IMR-90 (cell line): ENCODE data around the gene IARS2. TPM values are rescaled to one million over a fixed set of nuclear protein-coding genes. Genes with fewer than 3 reads are reported as not detected.

Experiments
- ATAC-seq: fragments of 200-7000 bp; cut with Tn5 transposase; 2 replicates; pipeline ENCODE4 v1.9.1; 2020; ENCODE audit warnings: low read depth, mild to moderate bottlenecking, moderate library complexity
- BruUV-seq: library from RNA; stranded (reverse); fragments of 400-500 nt; replicated peaks from 2 replicates; lab custom pipeline; 2021; lab: Mats Ljungman, UMichigan
- CTCF ChIA-PET: fragments of 300-600 bp; formaldehyde crosslinking; extraction: SDS; loops from one replicate; lab custom pipeline; 2021; ENCODE audit warnings: antibody characterized with exemption; lab: Yijun Ruan, JAX
- POLR2A ChIA-PET: fragments of 300-600 bp; sonication (Branson Sonifier 250); formaldehyde crosslinking; loops from one replicate; lab custom pipeline; 2022; ENCODE audit warnings: antibody characterized with exemption; ENCODE audit not compliant: unreplicated experiment; lab: Charles Lee
- DNase-seq: peaks from one replicate; pipeline ENCODE4 v3.0.0; 2013
- H2AFZ ChIP-seq: replicated peaks from 2 replicates; pipeline ENCODE3; 2013; ENCODE audit warnings: low read length, mild to moderate bottlenecking; ENCODE audit not compliant: poor library complexity
- H2AK5ac ChIP-seq: 2 replicates; pipeline ENCODE4 v1.6.1; 2013; ENCODE audit warnings: low read depth, low read length, inconsistent platforms
- H2AK9ac ChIP-seq: replicated peaks from 2 replicates; pipeline ENCODE3; 2013; ENCODE audit warnings: mild to moderate bottlenecking, low read depth, low read length, moderate library complexity; ENCODE audit not compliant: poor library complexity
- H2BK120ac ChIP-seq: 2 replicates; pipeline ENCODE4 v1.6.1; 2013; ENCODE audit warnings: low read depth, low read length, inconsistent platforms
- H2BK15ac ChIP-seq: 3 replicates; pipeline ENCODE4 v1.6.1; 2013; ENCODE audit warnings: low read depth, low read length, inconsistent platforms
- H2BK20ac ChIP-seq: 2 replicates; pipeline ENCODE4 v1.6.1; 2013; ENCODE audit warnings: low read depth, mild to moderate bottlenecking, inconsistent platforms, low read length, moderate library complexity
- H2BK5ac ChIP-seq: 2 replicates; pipeline ENCODE4 v1.6.1; 2013; ENCODE audit warnings: mild to moderate bottlenecking, low read depth, low read length, inconsistent platforms; ENCODE audit not compliant: poor library complexity, severe bottlenecking
- H3K14ac ChIP-seq: replicated peaks from 2 replicates; pipeline ENCODE4 v1.6.1; 2013; ENCODE audit warnings: low read depth, low read length, inconsistent platforms
- H3K18ac ChIP-seq: 2 replicates; pipeline ENCODE4 v1.6.1; 2013; ENCODE audit warnings: low read depth, low read length, control low read depth
- H3K23ac ChIP-seq: 2 replicates; pipeline ENCODE4 v1.6.1; 2013; ENCODE audit warnings: low read depth, low read length, inconsistent platforms
- H3K27ac ChIP-seq: 2 replicates; pipeline ENCODE4 v1.5.1; 2013; ENCODE audit warnings: mild to moderate bottlenecking, control low read depth, low read length; ENCODE audit not compliant: insufficient read depth
- H3K27me3 ChIP-seq: 2 replicates; pipeline ENCODE4 v1.6.1; 2013; ENCODE audit warnings: low read length; ENCODE audit not compliant: control insufficient read depth, insufficient read depth
- H3K36me3 ChIP-seq: 2 replicates; pipeline ENCODE4 v1.6.1; 2013; ENCODE audit warnings: low read length, mixed read lengths; ENCODE audit not compliant: control insufficient read depth, insufficient read depth
- H3K4ac ChIP-seq: 2 replicates; pipeline ENCODE4 v1.6.1; 2013; ENCODE audit warnings: low read depth, low read length, inconsistent platforms
- H3K4me1 ChIP-seq: 2 replicates; pipeline ENCODE4 v1.6.1; 2013; ENCODE audit warnings: low read length, mixed read lengths; ENCODE audit not compliant: control insufficient read depth, insufficient read depth
- H3K4me2 ChIP-seq: 2 replicates; pipeline ENCODE4 v1.6.1; 2013; ENCODE audit warnings: low read depth, mild to moderate bottlenecking, control low read depth, low read length, moderate library complexity
- H3K4me3 ChIP-seq: 2 replicates; pipeline ENCODE4 v1.5.1; 2013; ENCODE audit warnings: low read depth, mild to moderate bottlenecking, control low read depth, low read length, moderate library complexity; ENCODE audit not compliant: insufficient read depth
- H3K56ac ChIP-seq: 2 replicates; pipeline ENCODE4 v1.6.1; 2013; ENCODE audit warnings: low read length, inconsistent platforms; ENCODE audit not compliant: insufficient read depth; ENCODE audit errors: extremely low read depth
- H3K79me1 ChIP-seq, 2 experiments: 2 replicates each; pipeline ENCODE4 v1.6.1; 2013; ENCODE audit warnings: low read length in 2 of 2, inconsistent platforms in 1 of 2, low read depth in 1 of 2
- H3K9ac ChIP-seq: 2 replicates; pipeline ENCODE4 v1.6.1; 2013; ENCODE audit warnings: low read depth, low read length, control low read depth
- H3K9me1 ChIP-seq: 2 replicates; pipeline ENCODE4 v1.6.1; 2013; ENCODE audit warnings: low read length, inconsistent platforms; ENCODE audit not compliant: insufficient read depth
- H3K9me3 ChIP-seq: 2 replicates; pipeline ENCODE4 v1.6.1; 2013; ENCODE audit warnings: low read length; ENCODE audit not compliant: control insufficient read depth, insufficient read depth
- H4K20me1 ChIP-seq: 2 replicates; pipeline ENCODE4 v1.6.1; 2013; ENCODE audit warnings: low read length, inconsistent platforms; ENCODE audit not compliant: insufficient read depth
- H4K5ac ChIP-seq: 2 replicates; pipeline ENCODE4 v1.6.1; 2013; ENCODE audit warnings: mild to moderate bottlenecking, low read depth, low read length, control low read depth
- H4K8ac ChIP-seq, 2 experiments: 2 replicates each; pipeline ENCODE4 v1.6.1; 2013; ENCODE audit warnings: low read depth in 2 of 2, low read length in 2 of 2, control low read depth in 1 of 2, inconsistent platforms in 1 of 2
- H4K91ac ChIP-seq: 2 replicates; pipeline ENCODE4 v1.6.1; 2013; ENCODE audit warnings: low read depth, low read length, inconsistent platforms; ENCODE audit not compliant: insufficient read depth
- CEBPB ChIP-seq: IDR thresholded peaks from 2 replicates; pipeline ENCODE4 v1.6.1; 2012; ENCODE audit warnings: low read depth, low read length, improper control_type of control experiment
- FOS ChIP-seq: fragments of 150-350 bp; IDR thresholded peaks from 2 replicates; pipeline ENCODE4 v1.6.1; 2016; ENCODE audit warnings: low read depth, low read length
- MAFK ChIP-seq: IDR thresholded peaks from 2 replicates; pipeline ENCODE4 v1.6.1; 2012; ENCODE audit warnings: low read depth, low read length, improper control_type of control experiment
- MAZ ChIP-seq: IDR thresholded peaks from 2 replicates; pipeline ENCODE4 v1.6.1; 2012; ENCODE audit warnings: low read depth, mild to moderate bottlenecking, low read length, improper control_type of control experiment, moderate library complexity, borderline replicate concordance
- MXI1 ChIP-seq: IDR thresholded peaks from 2 replicates; pipeline ENCODE4 v1.6.1; 2012; ENCODE audit warnings: low read depth, mild to moderate bottlenecking, low read length, moderate library complexity, borderline replicate concordance
- NFE2L2 ChIP-seq: fragments of 150-350 bp; IDR thresholded peaks from 2 replicates; pipeline ENCODE4 v1.6.1; 2016; ENCODE audit warnings: low read depth, mild to moderate bottlenecking, low read length
- RAD21 ChIP-seq: IDR thresholded peaks from 2 replicates; pipeline ENCODE4 v1.6.1; 2012; ENCODE audit warnings: low read length, improper control_type of control experiment
- RCOR1 ChIP-seq: IDR thresholded peaks from 2 replicates; pipeline ENCODE4 v1.6.1; 2012; ENCODE audit warnings: mild to moderate bottlenecking, low read length, improper control_type of control experiment; ENCODE audit not compliant: insufficient replicate concordance
- SMC3 ChIP-seq: fragments of 150-350 bp; IDR thresholded peaks from 2 replicates; pipeline ENCODE4 v1.6.1; 2016; ENCODE audit warnings: low read depth, mild to moderate bottlenecking, antibody characterized with exemption, low read length, moderate library complexity
- WGBS, 2 experiments: methylation state at CpG; one replicate each; pipeline versions ENCODE4 v1.1.5 to v1.1.7; 2013; ENCODE audit warnings: missing lambda C conversion rate in 2 of 2; ENCODE audit not compliant: insufficient read length in 1 of 2; ENCODE audit errors: extremely low coverage in 2 of 2; 5-methylcytosine and 5-hydroxymethylcytosine counted together
- dilution Hi-C: fragments of 300-500 bp; cut with HindIII; formaldehyde crosslinking; loops from one replicate; pipeline ENCODE4 v1.14.3; 2018; ENCODE audit warnings: low sequenced_read_pairs; ENCODE audit not compliant: unreplicated experiment
- in situ Hi-C: fragments of 300-500 bp; cut with MboI; formaldehyde crosslinking; loops from 3 replicates; pipeline ENCODE4 v1.14.3; 2019; ENCODE audit warnings: low sequenced_read_pairs, inconsistent platforms, mixed read lengths
- intact Hi-C: fragments of 100-400 bp; cut with micrococcal nuclease; formaldehyde crosslinking; loops from 2 replicates; pipeline ENCODE4 v1.10.0; 2022
- polyA plus RNA-seq, 3 experiments: library from polyadenylated mRNA; depleted of rRNA; stranded (reverse); fragments of >200 nt; gene quantifications; 2 replicates each; pipeline ENCODE4 v1.2.3, GENCODE V29; 2012; ENCODE audit warnings: low replicate concordance in 1 of 3
- total RNA-seq: library from RNA; depleted of rRNA; stranded (reverse); fragments of >200 nt; gene quantifications from 2 replicates; pipeline ENCODE4 v1.2.3, GENCODE V29; 2012
- TF ChIP-seq, protein P1 (sequence below): fragments of 150-350 bp; IDR thresholded peaks from 2 replicates; pipeline ENCODE4 v1.6.1; 2016; ENCODE audit warnings: low read depth, mild to moderate bottlenecking, low read length, moderate library complexity, borderline replicate concordance
- TF ChIP-seq, protein P2 (sequence below): fragments of 150-350 bp; IDR thresholded peaks from 2 replicates; pipeline ENCODE4 v1.6.1; 2017; ENCODE audit warnings: mild to moderate bottlenecking, antibody characterized with exemption, low read length, low read depth

The IARS2 gene
- total and polyA plus RNA-seq, 2 of the 4 experiments (the other 2 are of a cell fraction): 34.8 to 77.4 TPM

DNA sequence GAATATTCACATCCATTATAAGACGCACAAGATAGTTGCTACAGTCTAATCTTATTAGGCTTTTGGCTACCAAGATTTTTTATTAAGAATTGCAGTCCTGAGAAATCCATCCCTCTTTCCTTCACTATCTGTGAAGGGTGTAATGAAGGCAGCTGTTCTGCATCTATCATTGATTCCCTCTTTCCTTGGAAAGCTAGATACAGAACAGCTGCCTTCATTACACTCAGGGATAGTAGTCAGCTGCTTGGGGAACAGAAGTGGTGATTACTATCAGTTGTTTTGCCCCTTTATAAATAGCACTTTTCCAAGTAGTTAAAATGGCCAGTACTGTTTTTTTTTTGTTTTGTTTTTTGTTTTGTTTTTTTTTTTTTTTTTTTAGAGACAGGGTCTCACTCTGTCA lies 70.2 kb downstream of the IARS2 start:
- no TSS peak for BruUV-seq
- CTCF ChIA-PET: no interaction called here
- Histone ChIP-seq H3K4me3 (no peak overlapping the region), H4K91ac (no peak overlapping the region), H3K79me1 (no peaks in the 10 kb centered on the region; a peak in 1 of 4 replicates), H3K9ac (no peak overlapping the region), H2BK15ac (no peak overlapping the region), H3K9me1 (no peaks in the 10 kb centered on the region), H3K18ac (no peak overlapping the region), H3K4ac (no peak overlapping the region), H4K20me1 (no peaks in the 10 kb centered on the region), H2BK120ac (no peak overlapping the region), H2AFZ (no peak overlapping the region), H3K4me2 (no peak overlapping the region), H3K36me3 (peaks cover 20% of the 10 kb centered on the region), H3K14ac (no peak overlapping the region), H3K56ac (no peak overlapping the region), H4K5ac (no peak overlapping the region), H2AK9ac (no peak overlapping the region), H3K9me3 (no peaks in the 10 kb centered on the region), H3K23ac (no peak overlapping the region), H3K27me3 (no peaks in the 10 kb centered on the region), H2AK5ac (no peak overlapping the region), H2BK20ac (no peak overlapping the region), H2BK5ac (no peak overlapping the region), H3K4me1 (no peaks in the 10 kb centered on the region), H3K27ac (no peak overlapping the region), H4K8ac (no peak overlapping the region)
- intact Hi-C loops: no loop called here
- dilution Hi-C loops: no loop called here
- POLR2A ChIA-PET: no interaction called here
- no CpG with 5 or more reads among the region's 1 CpG for WGBS, 2 experiments
- TF ChIP-seq NFE2L2: no peak
- TF ChIP-seq RCOR1: no peak
- no peak for TF ChIP-seq SMC3
- no peak for TF ChIP-seq RAD21
- no peak for TF ChIP-seq MAZ
- TF ChIP-seq FOS: no peak
- no peak for TF ChIP-seq MXI1
- TF ChIP-seq MAFK: no peak
- no peak for TF ChIP-seq CEBPB
- TF ChIP-seq, protein P1, sequence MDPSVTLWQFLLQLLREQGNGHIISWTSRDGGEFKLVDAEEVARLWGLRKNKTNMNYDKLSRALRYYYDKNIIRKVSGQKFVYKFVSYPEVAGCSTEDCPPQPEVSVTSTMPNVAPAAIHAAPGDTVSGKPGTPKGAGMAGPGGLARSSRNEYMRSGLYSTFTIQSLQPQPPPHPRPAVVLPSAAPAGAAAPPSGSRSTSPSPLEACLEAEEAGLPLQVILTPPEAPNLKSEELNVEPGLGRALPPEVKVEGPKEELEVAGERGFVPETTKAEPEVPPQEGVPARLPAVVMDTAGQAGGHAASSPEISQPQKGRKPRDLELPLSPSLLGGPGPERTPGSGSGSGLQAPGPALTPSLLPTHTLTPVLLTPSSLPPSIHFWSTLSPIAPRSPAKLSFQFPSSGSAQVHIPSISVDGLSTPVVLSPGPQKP: no peak
- TF ChIP-seq, protein P2, sequence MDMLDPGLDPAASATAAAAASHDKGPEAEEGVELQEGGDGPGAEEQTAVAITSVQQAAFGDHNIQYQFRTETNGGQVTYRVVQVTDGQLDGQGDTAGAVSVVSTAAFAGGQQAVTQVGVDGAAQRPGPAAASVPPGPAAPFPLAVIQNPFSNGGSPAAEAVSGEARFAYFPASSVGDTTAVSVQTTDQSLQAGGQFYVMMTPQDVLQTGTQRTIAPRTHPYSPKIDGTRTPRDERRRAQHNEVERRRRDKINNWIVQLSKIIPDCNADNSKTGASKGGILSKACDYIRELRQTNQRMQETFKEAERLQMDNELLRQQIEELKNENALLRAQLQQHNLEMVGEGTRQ: no peak
- DNase-seq (no peak), ATAC-seq (no peak)
- in situ Hi-C loops: no loop called here
